HepG2 (cell line): ENCODE measurements around the gene SOX13. TPM values are rescaled to one million over a fixed set of nuclear protein-coding genes. Genes with fewer than 3 reads are reported as not detected.

Experiments
- CCDC6 ChIP-seq: sonication (generic); formaldehyde crosslinking; IDR thresholded peaks from 2 replicates; pipeline ENCODE4 v1.8.1; 2022; ENCODE audit warnings: mild to moderate bottlenecking, missing genetic modification reagents, moderate library complexity
- CREB1 ChIP-seq, 2 experiments: fragments of 450-650 bp in 1 of 2; IDR thresholded peaks; 2 replicates each; pipeline ENCODE4 v1.6.1; 2016 to 2017; ENCODE audit warnings: control low read depth in 1 of 2, mild to moderate bottlenecking in 1 of 2, missing compliant biosample characterization in 1 of 2, missing genetic modification characterization in 1 of 2
- ERF ChIP-seq: IDR thresholded peaks from 2 replicates; pipeline ENCODE4 v1.6.1; 2018; ENCODE audit warnings: missing biosample characterization, missing genetic modification reagents
- GTF3A ChIP-seq: sonication (generic); formaldehyde crosslinking; conservative IDR thresholded peaks from 2 replicates; pipeline ENCODE4 v1.4.0; 2020; ENCODE audit warnings: mild to moderate bottlenecking, missing genetic modification reagents
- IRF2 ChIP-seq: IDR thresholded peaks from 2 replicates; pipeline ENCODE4 v1.6.1; 2018; ENCODE audit warnings: missing genetic modification reagents, missing compliant biosample characterization
- MXI1 ChIP-seq: IDR thresholded peaks from 3 replicates; pipeline ENCODE4 v1.6.1; 2012; ENCODE audit warnings: low read depth, low read length, inconsistent platforms, borderline replicate concordance
- PHF8 ChIP-seq: sonication (generic); formaldehyde crosslinking; IDR thresholded peaks from 2 replicates; pipeline ENCODE4 v1.5.0; 2020; ENCODE audit warnings: missing genetic modification reagents
- RBAK ChIP-seq: sonication (generic); formaldehyde crosslinking; IDR thresholded peaks from 2 replicates; pipeline ENCODE4 v1.5.1; 2020; ENCODE audit warnings: mild to moderate bottlenecking, missing genetic modification reagents
- REPIN1 ChIP-seq: sonication (generic); formaldehyde crosslinking; IDR thresholded peaks from 2 replicates; pipeline ENCODE4 v1.8.0; 2022; ENCODE audit warnings: missing genetic modification reagents, low read depth, mild to moderate bottlenecking, borderline replicate concordance
- SUZ12 ChIP-seq: fragments of 150-350 bp; IDR thresholded peaks from 2 replicates; pipeline ENCODE4 v1.6.1; 2014; ENCODE audit warnings: low read depth, low read length
- TFE3 ChIP-seq: IDR thresholded peaks from 2 replicates; pipeline ENCODE4 v1.6.1; 2016
- UBTF ChIP-seq: sonication (generic); formaldehyde crosslinking; IDR thresholded peaks from 2 replicates; pipeline ENCODE4 v1.4.0; 2020; ENCODE audit warnings: mild to moderate bottlenecking, missing genetic modification reagents
- ZBTB40 ChIP-seq, 2 experiments: fragments of 450-650 bp in 1 of 2; sonication (generic) in 1 of 2; formaldehyde crosslinking in 1 of 2; IDR thresholded peaks; 2 replicates each; pipeline versions ENCODE4 v1.6.1 to v1.8.0; 2016 to 2022; ENCODE audit warnings: antibody characterized with exemption in 1 of 2, mild to moderate bottlenecking in 1 of 2, missing genetic modification reagents in 1 of 2
- ZNF510 ChIP-seq: sonication (generic); formaldehyde crosslinking; IDR thresholded peaks from 2 replicates; pipeline ENCODE4 v1.4.0; 2020; ENCODE audit warnings: low read depth, mild to moderate bottlenecking, missing genetic modification reagents
- ZSCAN25 ChIP-seq: sonication (generic); formaldehyde crosslinking; IDR thresholded peaks from 2 replicates; pipeline ENCODE4 v1.8.0; 2022; ENCODE audit warnings: mild to moderate bottlenecking, missing genetic modification reagents
- polyA plus RNA-seq, 8 experiments: library from polyadenylated mRNA; depleted of rRNA in 3 of 8; stranded (reverse) in 7 of 8; unstranded in 1 of 8; fragments of >200 nt; fragmentation: Illumina TruSeq in 4 of 8; extraction: Trizol in 4 of 8; gene quantifications; 2 replicates each; pipeline versions ENCODE4 v1.2.1 to v1.2.3, GENCODE V29; 2011 to 2016; ENCODE audit warnings: low read depth in 4 of 8, missing spikeins in 1 of 8, mixed read lengths in 1 of 8; ENCODE audit not compliant: insufficient read depth in 1 of 8
- total RNA-seq, 5 experiments: library from RNA; depleted of rRNA; stranded (reverse); fragments of >200 nt; fragmentation: Illumina TruSeq; extraction: Trizol; gene quantifications; 2 replicates each; pipeline ENCODE4 v1.2.3, GENCODE V29; 2016; ENCODE audit warnings: low read depth in 1 of 5

Gene SOX13
- total and polyA plus RNA-seq, 2 of the 13 experiments (the other 11 are each of a cell fraction or from before 2014, with no cell fraction given): 13.3 to 15.8 TPM

GRCh38 chr1:204128964-204129896 is 56.3 kb downstream of the SOX13 start (continued):
- TF ChIP-seq UBTF (CRISPR knock-in tag) (peak; percentile 58), TFE3 (CRISPR knock-in tag) (no peak), ERF (CRISPR knock-in tag) (0 out of 2 replicates have a peak, but pooled peaks have one; percentile 28), REPIN1 (CRISPR knock-in tag) (no peak), IRF2 (CRISPR knock-in tag) (peak; percentile 13; the same call in 1 of the 2 replicates), ZBTB40 (IDR thresholded peaks at IDR 0.05) (no peak), ZBTB40 (CRISPR knock-in tag; IDR thresholded peaks at IDR 0.05) (no peak), ZNF510 (CRISPR knock-in tag) (peak; percentile 32; the same call in 1 of the 2 replicates), MXI1 (0 out of 3 replicates have a peak, but pooled peaks have one; percentile 37), CCDC6 (CRISPR knock-in tag) (peak; percentile 45; the same call in 1 of the 2 replicates), ZSCAN25 (peak; percentile 88), SUZ12 (no peak), PHF8 (peak; percentile 28; the same call in 1 of the 2 replicates), GTF3A (CRISPR knock-in tag) (0 out of 2 replicates have a peak, but pooled peaks have one; percentile 28), CREB1 (IDR thresholded peaks at IDR 0.05) (no peak), CREB1 (CRISPR knock-in tag; IDR thresholded peaks at IDR 0.05) (no peak), RBAK (CRISPR knock-in tag) (no peak)
